IMR-90 (cell line): ENCODE results near the gene SVEP1. TPM values are rescaled to one million over a fixed set of nuclear protein-coding genes. Genes with fewer than 3 reads are reported as not detected.

Experiments
- ATAC-seq: fragments of 200-7000 bp; cut with Tn5 transposase; 2 replicates; pipeline ENCODE4 v1.9.1; 2020; ENCODE audit warnings: low read depth, mild to moderate bottlenecking, moderate library complexity
- BruUV-seq: library from RNA; stranded (reverse); fragments of 400-500 nt; replicated peaks from 2 replicates; lab custom pipeline; 2021; lab: Mats Ljungman, UMichigan
- CTCF ChIA-PET: fragments of 300-600 bp; formaldehyde crosslinking; extraction: SDS; loops from one replicate; lab custom pipeline; 2021; ENCODE audit warnings: antibody characterized with exemption; lab: Yijun Ruan, JAX
- POLR2A ChIA-PET: fragments of 300-600 bp; sonication (Branson Sonifier 250); formaldehyde crosslinking; loops from one replicate; lab custom pipeline; 2022; ENCODE audit warnings: antibody characterized with exemption; ENCODE audit not compliant: unreplicated experiment; lab: Charles Lee
- DNase-seq: peaks from one replicate; pipeline ENCODE4 v3.0.0; 2013
- H2AFZ ChIP-seq: replicated peaks from 2 replicates; pipeline ENCODE3; 2013; ENCODE audit warnings: low read length, mild to moderate bottlenecking; ENCODE audit not compliant: poor library complexity
- H2AK5ac ChIP-seq: 2 replicates; pipeline ENCODE4 v1.6.1; 2013; ENCODE audit warnings: low read depth, low read length, inconsistent platforms
- H2AK9ac ChIP-seq: replicated peaks from 2 replicates; pipeline ENCODE3; 2013; ENCODE audit warnings: mild to moderate bottlenecking, low read depth, low read length, moderate library complexity; ENCODE audit not compliant: poor library complexity
- H2BK120ac ChIP-seq: 2 replicates; pipeline ENCODE4 v1.6.1; 2013; ENCODE audit warnings: low read depth, low read length, inconsistent platforms
- H2BK15ac ChIP-seq: 3 replicates; pipeline ENCODE4 v1.6.1; 2013; ENCODE audit warnings: low read depth, low read length, inconsistent platforms
- H2BK20ac ChIP-seq: 2 replicates; pipeline ENCODE4 v1.6.1; 2013; ENCODE audit warnings: low read depth, mild to moderate bottlenecking, inconsistent platforms, low read length, moderate library complexity
- H2BK5ac ChIP-seq: 2 replicates; pipeline ENCODE4 v1.6.1; 2013; ENCODE audit warnings: mild to moderate bottlenecking, low read depth, low read length, inconsistent platforms; ENCODE audit not compliant: poor library complexity, severe bottlenecking
- H3K14ac ChIP-seq: replicated peaks from 2 replicates; pipeline ENCODE4 v1.6.1; 2013; ENCODE audit warnings: low read depth, low read length, inconsistent platforms
- H3K18ac ChIP-seq: 2 replicates; pipeline ENCODE4 v1.6.1; 2013; ENCODE audit warnings: low read depth, low read length, control low read depth
- H3K23ac ChIP-seq: 2 replicates; pipeline ENCODE4 v1.6.1; 2013; ENCODE audit warnings: low read depth, low read length, inconsistent platforms
- H3K27ac ChIP-seq: 2 replicates; pipeline ENCODE4 v1.5.1; 2013; ENCODE audit warnings: mild to moderate bottlenecking, control low read depth, low read length; ENCODE audit not compliant: insufficient read depth
- H3K27me3 ChIP-seq: 2 replicates; pipeline ENCODE4 v1.6.1; 2013; ENCODE audit warnings: low read length; ENCODE audit not compliant: control insufficient read depth, insufficient read depth
- H3K36me3 ChIP-seq: 2 replicates; pipeline ENCODE4 v1.6.1; 2013; ENCODE audit warnings: low read length, mixed read lengths; ENCODE audit not compliant: control insufficient read depth, insufficient read depth
- H3K4ac ChIP-seq: 2 replicates; pipeline ENCODE4 v1.6.1; 2013; ENCODE audit warnings: low read depth, low read length, inconsistent platforms
- H3K4me1 ChIP-seq: 2 replicates; pipeline ENCODE4 v1.6.1; 2013; ENCODE audit warnings: low read length, mixed read lengths; ENCODE audit not compliant: control insufficient read depth, insufficient read depth
- H3K4me2 ChIP-seq: 2 replicates; pipeline ENCODE4 v1.6.1; 2013; ENCODE audit warnings: low read depth, mild to moderate bottlenecking, control low read depth, low read length, moderate library complexity
- H3K4me3 ChIP-seq: 2 replicates; pipeline ENCODE4 v1.5.1; 2013; ENCODE audit warnings: low read depth, mild to moderate bottlenecking, control low read depth, low read length, moderate library complexity; ENCODE audit not compliant: insufficient read depth
- H3K56ac ChIP-seq: 2 replicates; pipeline ENCODE4 v1.6.1; 2013; ENCODE audit warnings: low read length, inconsistent platforms; ENCODE audit not compliant: insufficient read depth; ENCODE audit errors: extremely low read depth
- H3K79me1 ChIP-seq, 2 experiments: 2 replicates each; pipeline ENCODE4 v1.6.1; 2013; ENCODE audit warnings: low read length in 2 of 2, inconsistent platforms in 1 of 2, low read depth in 1 of 2
- H3K9ac ChIP-seq: 2 replicates; pipeline ENCODE4 v1.6.1; 2013; ENCODE audit warnings: low read depth, low read length, control low read depth
- H3K9me1 ChIP-seq: 2 replicates; pipeline ENCODE4 v1.6.1; 2013; ENCODE audit warnings: low read length, inconsistent platforms; ENCODE audit not compliant: insufficient read depth
- H3K9me3 ChIP-seq: 2 replicates; pipeline ENCODE4 v1.6.1; 2013; ENCODE audit warnings: low read length; ENCODE audit not compliant: control insufficient read depth, insufficient read depth
- H4K20me1 ChIP-seq: 2 replicates; pipeline ENCODE4 v1.6.1; 2013; ENCODE audit warnings: low read length, inconsistent platforms; ENCODE audit not compliant: insufficient read depth
- H4K5ac ChIP-seq: 2 replicates; pipeline ENCODE4 v1.6.1; 2013; ENCODE audit warnings: mild to moderate bottlenecking, low read depth, low read length, control low read depth
- H4K8ac ChIP-seq, 2 experiments: 2 replicates each; pipeline ENCODE4 v1.6.1; 2013; ENCODE audit warnings: low read depth in 2 of 2, low read length in 2 of 2, control low read depth in 1 of 2, inconsistent platforms in 1 of 2
- H4K91ac ChIP-seq: 2 replicates; pipeline ENCODE4 v1.6.1; 2013; ENCODE audit warnings: low read depth, low read length, inconsistent platforms; ENCODE audit not compliant: insufficient read depth
- CHD1 ChIP-seq: IDR thresholded peaks from 2 replicates; pipeline ENCODE4 v1.6.1; 2012; ENCODE audit warnings: low read depth, low read length, improper control_type of control experiment
- MAFK ChIP-seq: IDR thresholded peaks from 2 replicates; pipeline ENCODE4 v1.6.1; 2012; ENCODE audit warnings: low read depth, low read length, improper control_type of control experiment
- RAD21 ChIP-seq: IDR thresholded peaks from 2 replicates; pipeline ENCODE4 v1.6.1; 2012; ENCODE audit warnings: low read length, improper control_type of control experiment
- SMC3 ChIP-seq: fragments of 150-350 bp; IDR thresholded peaks from 2 replicates; pipeline ENCODE4 v1.6.1; 2016; ENCODE audit warnings: low read depth, mild to moderate bottlenecking, antibody characterized with exemption, low read length, moderate library complexity
- WGBS, 2 experiments: methylation state at CpG; one replicate each; pipeline versions ENCODE4 v1.1.5 to v1.1.7; 2013; ENCODE audit warnings: missing lambda C conversion rate in 2 of 2; ENCODE audit not compliant: insufficient read length in 1 of 2; ENCODE audit errors: extremely low coverage in 2 of 2; 5-methylcytosine and 5-hydroxymethylcytosine counted together
- dilution Hi-C: fragments of 300-500 bp; cut with HindIII; formaldehyde crosslinking; loops from one replicate; pipeline ENCODE4 v1.14.3; 2018; ENCODE audit warnings: low sequenced_read_pairs; ENCODE audit not compliant: unreplicated experiment
- in situ Hi-C: fragments of 300-500 bp; cut with MboI; formaldehyde crosslinking; loops from 3 replicates; pipeline ENCODE4 v1.14.3; 2019; ENCODE audit warnings: low sequenced_read_pairs, inconsistent platforms, mixed read lengths
- intact Hi-C: fragments of 100-400 bp; cut with micrococcal nuclease; formaldehyde crosslinking; loops from 2 replicates; pipeline ENCODE4 v1.10.0; 2022
- polyA plus RNA-seq, 3 experiments: library from polyadenylated mRNA; depleted of rRNA; stranded (reverse); fragments of >200 nt; gene quantifications; 2 replicates each; pipeline ENCODE4 v1.2.3, GENCODE V29; 2012; ENCODE audit warnings: low replicate concordance in 1 of 3
- total RNA-seq: library from RNA; depleted of rRNA; stranded (reverse); fragments of >200 nt; gene quantifications from 2 replicates; pipeline ENCODE4 v1.2.3, GENCODE V29; 2012
- TF ChIP-seq, protein P1 (sequence below): conservative IDR thresholded peaks from 2 replicates; pipeline ENCODE4 v1.5.1; 2012; ENCODE audit warnings: mild to moderate bottlenecking, low read depth, low read length, improper control_type of control experiment

SVEP1 gene
- total and polyA plus RNA-seq, 2 of the 4 experiments (the other 2 are of a cell fraction), result 4.8 to 16.7 TPM

DNA sequence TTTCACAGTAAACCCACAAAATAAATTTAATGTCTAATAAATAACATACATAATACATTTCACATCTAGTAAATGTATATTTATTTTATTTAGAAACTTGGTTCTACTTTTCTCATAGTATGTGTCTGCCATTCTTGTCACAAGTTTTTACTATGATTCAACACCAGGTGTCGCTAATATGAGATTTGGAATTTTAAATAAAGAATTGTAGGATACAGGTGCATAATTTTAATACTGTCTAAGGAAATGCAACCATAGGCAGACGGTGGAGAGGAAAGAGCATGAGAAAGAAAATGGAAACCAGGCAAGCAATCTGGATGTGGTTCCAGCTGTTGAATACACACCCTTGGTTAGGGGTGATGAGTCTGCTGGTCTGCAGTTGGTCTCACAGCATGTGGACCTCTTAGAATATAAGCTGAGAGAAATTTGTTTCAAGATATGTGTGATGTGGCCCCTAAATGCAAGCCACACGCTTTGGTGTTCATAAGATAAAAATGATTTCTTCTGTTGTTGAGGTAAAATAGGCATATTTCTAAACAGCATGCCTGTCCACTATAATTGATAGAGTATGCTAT lies 127.2 kb downstream of the SVEP1 start:
- TF ChIP-seq MAFK (no peak), SMC3 (peak; percentile 61; the same call in 1 of the 2 replicates), CHD1 (no peak), RAD21 (peak; percentile 34)
- TF ChIP-seq, protein P1, sequence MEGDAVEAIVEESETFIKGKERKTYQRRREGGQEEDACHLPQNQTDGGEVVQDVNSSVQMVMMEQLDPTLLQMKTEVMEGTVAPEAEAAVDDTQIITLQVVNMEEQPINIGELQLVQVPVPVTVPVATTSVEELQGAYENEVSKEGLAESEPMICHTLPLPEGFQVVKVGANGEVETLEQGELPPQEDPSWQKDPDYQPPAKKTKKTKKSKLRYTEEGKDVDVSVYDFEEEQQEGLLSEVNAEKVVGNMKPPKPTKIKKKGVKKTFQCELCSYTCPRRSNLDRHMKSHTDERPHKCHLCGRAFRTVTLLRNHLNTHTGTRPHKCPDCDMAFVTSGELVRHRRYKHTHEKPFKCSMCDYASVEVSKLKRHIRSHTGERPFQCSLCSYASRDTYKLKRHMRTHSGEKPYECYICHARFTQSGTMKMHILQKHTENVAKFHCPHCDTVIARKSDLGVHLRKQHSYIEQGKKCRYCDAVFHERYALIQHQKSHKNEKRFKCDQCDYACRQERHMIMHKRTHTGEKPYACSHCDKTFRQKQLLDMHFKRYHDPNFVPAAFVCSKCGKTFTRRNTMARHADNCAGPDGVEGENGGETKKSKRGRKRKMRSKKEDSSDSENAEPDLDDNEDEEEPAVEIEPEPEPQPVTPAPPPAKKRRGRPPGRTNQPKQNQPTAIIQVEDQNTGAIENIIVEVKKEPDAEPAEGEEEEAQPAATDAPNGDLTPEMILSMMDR, result peak; percentile 39
- Histone ChIP-seq H3K4me3 (no peak overlapping the region), H3K27ac (no peak overlapping the region), H3K23ac (no peak overlapping the region), H3K56ac (no peak overlapping the region), H3K9me3 (no peaks in the 10 kb centered on the region), H3K9me1 (no peaks in the 10 kb centered on the region; the same call in 1 of the 2 replicates), H2AFZ (no peak overlapping the region), H3K79me1 (no peaks in the 10 kb centered on the region), H3K27me3 (no peaks in the 10 kb centered on the region), H3K9ac (no peak overlapping the region), H3K4me1 (no peaks in the 10 kb centered on the region), H4K20me1 (no peaks in the 10 kb centered on the region), H3K4me2 (no peak overlapping the region), H2AK9ac (no peak overlapping the region), H2BK120ac (no peak overlapping the region), H4K91ac (no peak overlapping the region), H3K36me3 (peaks cover 10% of the 10 kb centered on the region), H3K18ac (no peak overlapping the region), H2BK20ac (no peak overlapping the region), H3K14ac (no peak overlapping the region), H2AK5ac (no peak overlapping the region), H2BK15ac (no peak overlapping the region), H4K8ac (no peak overlapping the region), H2BK5ac (no peak overlapping the region), H3K4ac (no peak overlapping the region), H4K5ac (no peak overlapping the region)
- ChIA-PET CTCF (no interaction called here), POLR2A (no interaction called here)
- in situ Hi-C loops (no loop called here), intact Hi-C loops (loop anchor here (2.0 kb wide), 1 partner anchor 170 kb away; no protein-coding TSS in a partner anchor), dilution Hi-C loops (no loop called here)
- no peak for ATAC-seq
- WGBS, 2 experiments, result 50% methylated on average over 1 of the region's 3 CpGs; no CpG with 5 or more reads in 1 of the 2 experiments
- peak; percentile 15 for DNase-seq
- no TSS peak for BruUV-seq
